H1 (cell line): ENCODE data around the gene CFAP107. TPM values are rescaled to one million over a fixed set of nuclear protein-coding genes. Genes with fewer than 3 reads are reported as not detected.
A peak's percentile ranks its signal among the peaks of the same experiment; 100 is the strongest.

Experiments used
- TCF12 ChIP-seq: IDR thresholded peaks from 2 replicates; pipeline ENCODE4 v1.6.1; 2011; ENCODE audit warnings: low read depth, mild to moderate bottlenecking, low read length
- TEAD4 ChIP-seq: IDR thresholded peaks from 2 replicates; pipeline ENCODE4 v1.6.1; 2012; ENCODE audit warnings: low read depth, low read length, inconsistent platforms, mixed read lengths
- polyA plus RNA-seq, 7 experiments: library from polyadenylated mRNA; depleted of rRNA in 3 of 7; stranded (reverse) in 5 of 7; unstranded in 2 of 7; fragments of >200 nt in 5 of 7; fragments of 200-250 nt in 2 of 7; gene quantifications; 1 replicate in 5 of 7; 2 replicates in 1 of 7; 4 replicates in 1 of 7; pipeline versions ENCODE4 v1.2.1 to v1.2.3, GENCODE V29; 2011 to 2013; ENCODE audit warnings: missing spikeins in 2 of 7, mixed read lengths in 2 of 7
- total RNA-seq: library from RNA; stranded (reverse); fragmentation: NEBNext Ultra II Directional; extraction: Animal tissue kit (Norgen Biotek cat#: 25700); gene quantifications from 2 replicates; pipeline ENCODE4 v1.2.1, GENCODE V29; 2021
- TF ChIP-seq, protein P1 (sequence below), 3 experiments: IDR thresholded peaks; 1 replicate in 2 of 3; 2 replicates in 1 of 3; pipeline versions ENCODE4 v1.5.1 to v1.6.1; 2011; ENCODE audit warnings: low read length in 3 of 3, mild to moderate bottlenecking in 3 of 3, inconsistent platforms in 2 of 3, low read depth in 1 of 3, moderate library complexity in 1 of 3; ENCODE audit not compliant: insufficient read depth in 1 of 3; ENCODE audit errors: control extremely low read depth in 1 of 3

Gene CFAP107
- total and polyA plus RNA-seq, 2 of the 8 experiments (the other 6 are each of a cell fraction or from before 2014, with no cell fraction given), result 0.23 TPM; not detected in 1

DNA sequence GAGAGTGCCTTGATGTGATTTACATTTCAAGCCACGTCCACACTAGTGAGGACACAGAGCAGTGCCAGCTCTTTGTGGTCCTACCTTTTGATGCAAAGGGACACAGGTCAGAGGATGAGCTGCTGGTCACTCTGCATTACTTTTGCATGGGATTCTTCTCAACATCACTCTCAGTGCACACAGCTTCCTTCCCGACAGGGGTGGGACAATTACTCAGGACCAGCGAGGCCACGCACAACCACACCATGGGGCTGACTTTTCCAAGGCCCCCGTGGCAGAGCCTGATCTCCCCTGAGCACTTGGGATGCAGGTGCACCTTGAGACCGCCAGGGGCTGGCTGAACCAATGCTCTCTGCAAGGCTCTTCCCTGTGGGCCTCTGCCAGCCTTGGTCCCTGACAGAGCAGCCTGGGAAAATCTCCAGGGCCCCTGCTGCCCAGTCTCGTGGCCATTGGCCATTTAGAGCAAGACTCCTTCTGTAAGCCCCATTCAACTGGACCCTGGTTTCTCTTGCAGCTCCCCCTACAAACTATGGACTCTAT is 14.3 kb downstream of the CFAP107 start (continued):
- no peak for TF ChIP-seq TCF12
- TF ChIP-seq, protein P1, sequence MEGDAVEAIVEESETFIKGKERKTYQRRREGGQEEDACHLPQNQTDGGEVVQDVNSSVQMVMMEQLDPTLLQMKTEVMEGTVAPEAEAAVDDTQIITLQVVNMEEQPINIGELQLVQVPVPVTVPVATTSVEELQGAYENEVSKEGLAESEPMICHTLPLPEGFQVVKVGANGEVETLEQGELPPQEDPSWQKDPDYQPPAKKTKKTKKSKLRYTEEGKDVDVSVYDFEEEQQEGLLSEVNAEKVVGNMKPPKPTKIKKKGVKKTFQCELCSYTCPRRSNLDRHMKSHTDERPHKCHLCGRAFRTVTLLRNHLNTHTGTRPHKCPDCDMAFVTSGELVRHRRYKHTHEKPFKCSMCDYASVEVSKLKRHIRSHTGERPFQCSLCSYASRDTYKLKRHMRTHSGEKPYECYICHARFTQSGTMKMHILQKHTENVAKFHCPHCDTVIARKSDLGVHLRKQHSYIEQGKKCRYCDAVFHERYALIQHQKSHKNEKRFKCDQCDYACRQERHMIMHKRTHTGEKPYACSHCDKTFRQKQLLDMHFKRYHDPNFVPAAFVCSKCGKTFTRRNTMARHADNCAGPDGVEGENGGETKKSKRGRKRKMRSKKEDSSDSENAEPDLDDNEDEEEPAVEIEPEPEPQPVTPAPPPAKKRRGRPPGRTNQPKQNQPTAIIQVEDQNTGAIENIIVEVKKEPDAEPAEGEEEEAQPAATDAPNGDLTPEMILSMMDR (IDR thresholded peaks at IDR 0.05; ENCODE audit: control extremely low read depth in 1 of 3, insufficient read depth in 1 of 3, low read depth in 1 of 3, low read length in 3 of 3), result peak; percentile 52 to 74 (median 72)
- no peak for TF ChIP-seq TEAD4
